Fibroblast of lung (primary cell): ENCODE measurements around the gene MMS19.

Experiments
- CTCF ChIP-seq, 2 donors: IDR thresholded peaks in 1 of 2; conservative IDR thresholded peaks in 1 of 2; 1 replicate in 1 of 2; 2 replicates in 1 of 2; pipeline ENCODE4 v1.5.1; 2011 to 2012; ENCODE audit warnings: low read length in 2 of 2, control low read depth in 1 of 2, inconsistent platforms in 1 of 2, low read depth in 1 of 2, mild to moderate bottlenecking in 1 of 2
- EZH2 ChIP-seq: IDR thresholded peaks from 2 replicates; pipeline ENCODE4 v1.5.1; 2012; ENCODE audit warnings: low read length, control low read depth, mild to moderate bottlenecking; ENCODE audit errors: missing control alignments

- TF ChIP-seq CTCF (conservative IDR thresholded peaks at IDR 0.05 in 1 of 2, IDR thresholded peaks at IDR 0.05 in 1 of 2; ENCODE audit: low read depth in 1 of 2, low read length in 2 of 2) (no peak), EZH2 (no peak)
These were observed 12.5 kb upstream of the MMS19 start for GRCh38 chr10:97510686-97511085.
